CD14-positive monocyte (primary cell): ENCODE data around the gene KMT2E. TPM values are rescaled to one million over a fixed set of nuclear protein-coding genes. Genes with fewer than 3 reads are reported as not detected.
"Not testable (repeated sequence)": the region's sequence is repeated elsewhere in the genome, so short reads cannot be mapped to it uniquely, and the experiment has no call there.

Experiments used
- DNase-seq, 3 donors: peaks; one replicate each; pipeline ENCODE4 v3.0.0-alpha.2; 2011 to 2022
- H2AFZ ChIP-seq: 2 replicates; pipeline ENCODE4 v1.6.0; 2012; ENCODE audit warnings: mild to moderate bottlenecking, low read depth, low read length, inconsistent platforms; ENCODE audit not compliant: insufficient read depth, poor library complexity, severe bottlenecking
- H3K27ac ChIP-seq, 2 donors: 1 replicate in 1 of 2; 2 replicates in 1 of 2; pipeline ENCODE4 v1.5.1; 2012 to 2013; ENCODE audit warnings: low read length in 2 of 2, control low read depth in 1 of 2, inconsistent platforms in 1 of 2, low read depth in 1 of 2, mild to moderate bottlenecking in 1 of 2
- H3K27me3 ChIP-seq, 2 donors: one replicate each; pipeline versions ENCODE4 v1.6.0 to v1.6.1; 2011 to 2013; ENCODE audit warnings: low read length in 2 of 2; ENCODE audit not compliant: control insufficient read depth in 2 of 2, insufficient read depth in 2 of 2
- H3K36me3 ChIP-seq, 2 donors: replicated peaks in 1 of 2; 1 replicate in 1 of 2; 2 replicates in 1 of 2; pipeline versions ENCODE4 v1.5.1 to v1.6.1; 2012 to 2013; ENCODE audit warnings: low read length in 2 of 2, control low read depth in 1 of 2, inconsistent platforms in 1 of 2, mild to moderate bottlenecking in 1 of 2; ENCODE audit not compliant: insufficient read depth in 2 of 2, control insufficient read depth in 1 of 2
- H3K4me1 ChIP-seq, 2 donors: 1 replicate in 1 of 2; 2 replicates in 1 of 2; pipeline versions ENCODE4 v1.5.1 to v1.6.1; 2012 to 2013; ENCODE audit warnings: low read length in 2 of 2, control low read depth in 1 of 2, inconsistent platforms in 1 of 2, mild to moderate bottlenecking in 1 of 2, moderate library complexity in 1 of 2; ENCODE audit not compliant: insufficient read depth in 2 of 2, control insufficient read depth in 1 of 2
- H3K4me2 ChIP-seq: replicated peaks from 2 replicates; pipeline ENCODE3; 2012; ENCODE audit warnings: low read length, moderate library complexity, mild to moderate bottlenecking; ENCODE audit not compliant: poor library complexity, severe bottlenecking; ENCODE audit errors: extremely low read depth
- H3K4me3 ChIP-seq, 3 experiments: fragments of 200-600 bp in 1 of 3; sonication (generic) in 1 of 3; replicated peaks in 1 of 3; 1 replicate in 2 of 3; 2 replicates in 1 of 3; pipeline ENCODE4 v1.5.1; 2011 to 2013; ENCODE audit warnings: low read length in 3 of 3, mild to moderate bottlenecking in 3 of 3, control low read depth in 2 of 3, low read depth in 2 of 3, inconsistent platforms in 1 of 3, moderate library complexity in 1 of 3
- H3K79me2 ChIP-seq: 2 replicates; pipeline ENCODE4 v1.6.0; 2012; ENCODE audit warnings: mild to moderate bottlenecking, control low read depth, inconsistent platforms, low read length, moderate library complexity; ENCODE audit not compliant: insufficient read depth
- H3K9ac ChIP-seq: 2 replicates; pipeline ENCODE4 v1.6.0; 2017; ENCODE audit warnings: low read length, mild to moderate bottlenecking; ENCODE audit not compliant: insufficient read depth, poor library complexity, severe bottlenecking
- H3K9me3 ChIP-seq, 2 donors: replicated peaks in 1 of 2; 1 replicate in 1 of 2; 2 replicates in 1 of 2; pipeline versions ENCODE4 v1.5.1 to v1.6.1; 2012 to 2013; ENCODE audit warnings: low read length in 2 of 2, control low read depth in 1 of 2; ENCODE audit not compliant: control insufficient read depth in 1 of 2, insufficient read depth in 1 of 2
- H4K20me1 ChIP-seq: 2 replicates; pipeline ENCODE4 v1.6.0; 2012; ENCODE audit warnings: mild to moderate bottlenecking, low read length, control low read depth, moderate library complexity; ENCODE audit not compliant: insufficient read depth
- H3K27ac Mint-ChIP-seq, 7 donors: one replicate each; pipeline ENCODE4 v1.8.0; 2020; ENCODE audit warnings: mild to moderate bottlenecking in 7 of 7, mixed read lengths in 7 of 7, moderate library complexity in 6 of 7, inconsistent platforms in 2 of 7
- H3K27me3 Mint-ChIP-seq, 3 donors: one replicate each; pipeline ENCODE4 v1.8.0; 2021 to 2022; ENCODE audit warnings: low read depth in 3 of 3, mild to moderate bottlenecking in 3 of 3, mixed read lengths in 3 of 3, moderate library complexity in 3 of 3, inconsistent platforms in 1 of 3
- H3K36me3 Mint-ChIP-seq, 2 donors: one replicate each; pipeline ENCODE4 v1.8.0; 2020; ENCODE audit warnings: mixed read lengths in 2 of 2, inconsistent platforms in 1 of 2, mild to moderate bottlenecking in 1 of 2
- H3K4me1 Mint-ChIP-seq: one replicate; pipeline ENCODE4 v1.8.0; 2020; ENCODE audit warnings: mild to moderate bottlenecking, mixed read lengths
- H3K4me3 Mint-ChIP-seq, 2 donors: one replicate each; pipeline ENCODE4 v1.8.0; 2020; ENCODE audit warnings: mild to moderate bottlenecking in 2 of 2, mixed read lengths in 2 of 2, moderate library complexity in 1 of 2
- H3K9me3 Mint-ChIP-seq, 7 donors: one replicate each; pipeline ENCODE4 v1.8.0; 2020 to 2022; ENCODE audit warnings: mixed read lengths in 7 of 7, mild to moderate bottlenecking in 6 of 7, moderate library complexity in 6 of 7, inconsistent platforms in 2 of 7
- whole genome bisulfite sequencing: methylation state at CpG from one replicate; pipeline ENCODE4 v1.1.5; 2013; ENCODE audit warnings: missing lambda C conversion rate; ENCODE audit not compliant: insufficient coverage; 5-methylcytosine and 5-hydroxymethylcytosine counted together
- intact Hi-C, 2 donors: fragments of 100-400 bp; cut with micrococcal nuclease; formaldehyde crosslinking; loops; one replicate each; pipeline versions ENCODE4 v1.15.0 to v1.15.1; 2023
- polyA plus RNA-seq, 3 donors: library from polyadenylated mRNA; depleted of rRNA in 1 of 3; unstranded in 2 of 3; stranded (reverse) in 1 of 3; fragments of 300-500 nt in 2 of 3; fragments of >200 nt in 1 of 3; fragmentation: Illumina TruSeq in 2 of 3; gene quantifications; 1 replicate in 2 of 3; 2 replicates in 1 of 3; pipeline ENCODE4 v1.2.3, GENCODE V29; 2012 to 2021
- TF ChIP-seq, protein P1 (sequence below): fragments of 200-600 bp; IDR thresholded peaks from one replicate; pipeline ENCODE4 v1.8.0; 2022; ENCODE audit warnings: antibody characterized with exemption, mild to moderate bottlenecking

The KMT2E gene
- polyA plus RNA-seq, 3 donors, result 21.5 to 58.0 (median 33.1) TPM

DNA sequence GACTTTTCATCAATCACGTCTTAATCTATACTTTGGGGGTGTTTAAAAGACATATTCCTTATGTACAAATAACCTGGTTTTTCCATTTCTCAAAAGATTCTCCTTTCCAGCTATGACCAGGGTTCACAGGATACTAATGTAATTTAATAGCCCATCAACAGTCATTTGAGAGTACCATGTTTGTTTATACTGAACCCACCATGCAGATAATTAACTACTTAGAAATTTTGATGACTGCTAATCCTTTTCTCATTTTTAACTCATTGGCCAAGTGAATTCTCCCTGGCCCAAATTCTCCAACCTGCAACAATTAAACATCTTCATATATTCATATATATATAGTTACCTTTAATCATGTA lies 28.8 kb upstream of the KMT2E start:
- peaks cover 0 to 3% (median 0%) of the 10 kb centered on the region in 3 donors for H3K27me3 Mint-ChIP-seq
- intact Hi-C loops, result loop anchor here in 1 of 2 donors (2.0 to 10.0 kb wide), 2 partner anchors 28 to 60 kb away; no protein-coding TSS in a partner anchor
- no peaks in the 10 kb centered on the region for H3K9me3 Mint-ChIP-seq
- no CpG with 5 or more reads among the region's 1 CpG for WGBS
- peak overlapping the region; percentile 50 to 100 (median 100) for H3K27ac Mint-ChIP-seq
- Histone ChIP-seq H2AFZ (peak overlapping the region; percentile 70), H3K27me3 (no peaks in the 10 kb centered on the region), H3K9ac (no peak overlapping the region), H3K79me2 (peaks cover 33% of the 10 kb centered on the region), H3K9me3 (no peaks in the 10 kb centered on the region), H3K4me1 (peaks cover 45 to 59% of the 10 kb centered on the region in 2 donors), H4K20me1 (peaks cover 3% of the 10 kb centered on the region), H3K36me3 (peaks cover 9 to 16% of the 10 kb centered on the region in 2 donors), H3K4me2 (no peak overlapping the region), H3K27ac (peak overlapping the region in 1 of 2 donors; percentile 99), H3K4me3 (no peak overlapping the region)
- H3K4me3 Mint-ChIP-seq, result no peak overlapping the region
- TF ChIP-seq, protein P1, sequence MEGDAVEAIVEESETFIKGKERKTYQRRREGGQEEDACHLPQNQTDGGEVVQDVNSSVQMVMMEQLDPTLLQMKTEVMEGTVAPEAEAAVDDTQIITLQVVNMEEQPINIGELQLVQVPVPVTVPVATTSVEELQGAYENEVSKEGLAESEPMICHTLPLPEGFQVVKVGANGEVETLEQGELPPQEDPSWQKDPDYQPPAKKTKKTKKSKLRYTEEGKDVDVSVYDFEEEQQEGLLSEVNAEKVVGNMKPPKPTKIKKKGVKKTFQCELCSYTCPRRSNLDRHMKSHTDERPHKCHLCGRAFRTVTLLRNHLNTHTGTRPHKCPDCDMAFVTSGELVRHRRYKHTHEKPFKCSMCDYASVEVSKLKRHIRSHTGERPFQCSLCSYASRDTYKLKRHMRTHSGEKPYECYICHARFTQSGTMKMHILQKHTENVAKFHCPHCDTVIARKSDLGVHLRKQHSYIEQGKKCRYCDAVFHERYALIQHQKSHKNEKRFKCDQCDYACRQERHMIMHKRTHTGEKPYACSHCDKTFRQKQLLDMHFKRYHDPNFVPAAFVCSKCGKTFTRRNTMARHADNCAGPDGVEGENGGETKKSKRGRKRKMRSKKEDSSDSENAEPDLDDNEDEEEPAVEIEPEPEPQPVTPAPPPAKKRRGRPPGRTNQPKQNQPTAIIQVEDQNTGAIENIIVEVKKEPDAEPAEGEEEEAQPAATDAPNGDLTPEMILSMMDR, result no peak
- peaks cover 62% of the 10 kb centered on the region for H3K4me1 Mint-ChIP-seq
- peaks cover 6 to 9% of the 10 kb centered on the region in 2 donors for H3K36me3 Mint-ChIP-seq
- no peak for DNase-seq

DNA sequence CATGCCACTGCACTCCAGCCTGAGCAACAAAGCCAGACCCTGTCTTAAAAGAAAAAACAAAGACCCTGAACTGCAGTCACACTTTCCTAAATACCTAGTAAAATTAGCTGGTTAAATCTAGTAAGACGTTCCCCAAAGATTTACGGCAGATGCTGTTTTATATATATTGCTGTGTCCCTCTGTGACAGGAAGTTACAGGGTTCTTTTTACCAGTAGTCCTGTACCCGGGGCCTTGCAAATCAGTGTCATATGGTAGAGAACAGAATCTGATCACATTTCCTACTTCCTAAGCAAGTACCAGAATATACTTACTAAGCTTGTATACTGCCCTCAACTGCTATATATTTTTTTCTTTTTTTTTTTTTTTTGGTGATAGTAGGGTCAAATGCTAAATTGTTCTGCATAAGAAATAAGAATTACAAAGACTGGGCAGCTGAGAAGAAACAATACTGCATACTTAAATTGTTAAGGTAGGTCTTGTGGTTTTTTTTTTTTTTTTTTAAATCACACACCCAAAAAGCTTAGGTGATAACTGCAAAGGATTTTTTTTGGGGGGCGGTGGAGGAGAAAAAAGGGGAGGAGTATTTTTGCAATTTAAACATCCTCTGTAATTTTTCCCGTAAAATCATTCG lies 27.3 kb upstream of the KMT2E start:
- TF ChIP-seq, protein P1, result no peak
- H3K9me3 ChIP-seq, result no peaks in the 10 kb centered on the region
- peak overlapping the region in 1 of 2 donors; percentile 57 for H3K27ac ChIP-seq
- H3K9ac ChIP-seq, result no peak overlapping the region
- no peak for DNase-seq
- intact Hi-C loops, result loop anchor here in 1 of 2 donors (10.0 kb wide), 1 partner anchor 58 kb away; no protein-coding TSS in a partner anchor
- Mint-ChIP-seq H3K9me3 (no peaks in the 10 kb centered on the region), H3K4me3 (no peak overlapping the region), H3K27me3 (peaks cover 0 to 3% (median 0%) of the 10 kb centered on the region in 3 donors), H3K27ac (peak overlapping the region; percentile 38 to 84 (median 63)), H3K36me3 (peaks cover 12 to 16% of the 10 kb centered on the region in 2 donors), H3K4me1 (peaks cover 51% of the 10 kb centered on the region)
- H3K36me3 ChIP-seq, result peaks cover 16% of the 10 kb centered on the region in 2 donors
- H3K79me2 ChIP-seq, result peaks cover 19% of the 10 kb centered on the region
- H2AFZ ChIP-seq, result no peak overlapping the region
- WGBS, result no CpG with 5 or more reads among the region's 6 CpGs
- H3K4me2 ChIP-seq, result no peak overlapping the region
- peaks cover 3% of the 10 kb centered on the region for H4K20me1 ChIP-seq
- H3K4me1 ChIP-seq, result peaks cover 34 to 47% of the 10 kb centered on the region in 2 donors
- no peak overlapping the region for H3K4me3 ChIP-seq
- H3K27me3 ChIP-seq, result no peaks in the 10 kb centered on the region

DNA sequence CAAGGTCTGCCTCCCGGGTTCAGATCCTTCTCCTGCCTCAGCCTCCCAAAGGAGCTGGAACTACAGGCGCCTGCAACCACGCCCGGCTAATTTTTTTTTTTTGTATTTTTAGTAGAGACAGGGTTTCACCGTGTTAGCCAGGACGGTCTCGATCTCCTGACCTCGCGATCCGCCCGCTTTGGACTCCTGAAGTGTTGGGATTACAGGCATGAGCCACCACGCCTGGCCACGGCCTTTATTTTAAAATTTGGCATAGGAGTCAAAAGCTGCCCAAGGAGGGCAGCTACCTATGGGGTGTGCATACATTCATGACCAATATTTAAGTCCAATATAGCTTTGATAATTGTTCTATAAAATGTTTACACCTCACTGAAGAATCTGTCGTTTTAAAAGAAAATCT lies 26.6 kb upstream of the KMT2E start:
- not testable (repeated sequence) for H3K4me3 ChIP-seq, H3K27ac ChIP-seq, H2AFZ ChIP-seq, H3K27me3 ChIP-seq, H4K20me1 ChIP-seq, H3K4me3 Mint-ChIP-seq, H3K9me3 ChIP-seq, H3K9ac ChIP-seq, H3K4me2 ChIP-seq, DNase-seq, H3K27me3 Mint-ChIP-seq, H3K9me3 Mint-ChIP-seq
- Mint-ChIP-seq H3K4me1 (peaks cover 50% of the 10 kb centered on the region), H3K36me3 (peaks cover 12 to 16% of the 10 kb centered on the region in 2 donors), H3K27ac (peak overlapping the region in 3 of 7 donors; percentile 14 to 82 (median 61))
- intact Hi-C loops, result loop anchor here in 1 of 2 donors (10.0 kb wide), 1 partner anchor 57 kb away; no protein-coding TSS in a partner anchor
- H3K36me3 ChIP-seq, result peaks cover 16% of the 10 kb centered on the region in 2 donors
- 94% methylated on average over 3 of the region's 14 CpGs for WGBS
- peaks cover 12% of the 10 kb centered on the region for H3K79me2 ChIP-seq
- peaks cover 33 to 41% of the 10 kb centered on the region in 2 donors for H3K4me1 ChIP-seq
